GM20431 (cell line): Measurements from ENCODE around the gene KCNJ9.
"Not testable (repeated sequence)": the region's sequence is repeated elsewhere in the genome, so short reads cannot be mapped to it uniquely, and the experiment has no call there.

Experiments used
- in situ Hi-C: fragments of 300-500 bp; cut with MseI, MboI; formaldehyde crosslinking; loops from one replicate; pipeline ENCODE4 v1.15.0; 2020; ENCODE audit warnings: low sequenced_read_pairs; ENCODE audit not compliant: unreplicated experiment

Gene KCNJ9

GRCh38 chr1:160120797-160121196 lies 39.5 kb downstream of the KCNJ9 start:
- in situ Hi-C loops, result no loop called here

- in situ Hi-C loops, result no loop called here
Measured at GRCh38 chr1:160121388-160121787, 40.0 kb downstream of the KCNJ9 start.

DNA sequence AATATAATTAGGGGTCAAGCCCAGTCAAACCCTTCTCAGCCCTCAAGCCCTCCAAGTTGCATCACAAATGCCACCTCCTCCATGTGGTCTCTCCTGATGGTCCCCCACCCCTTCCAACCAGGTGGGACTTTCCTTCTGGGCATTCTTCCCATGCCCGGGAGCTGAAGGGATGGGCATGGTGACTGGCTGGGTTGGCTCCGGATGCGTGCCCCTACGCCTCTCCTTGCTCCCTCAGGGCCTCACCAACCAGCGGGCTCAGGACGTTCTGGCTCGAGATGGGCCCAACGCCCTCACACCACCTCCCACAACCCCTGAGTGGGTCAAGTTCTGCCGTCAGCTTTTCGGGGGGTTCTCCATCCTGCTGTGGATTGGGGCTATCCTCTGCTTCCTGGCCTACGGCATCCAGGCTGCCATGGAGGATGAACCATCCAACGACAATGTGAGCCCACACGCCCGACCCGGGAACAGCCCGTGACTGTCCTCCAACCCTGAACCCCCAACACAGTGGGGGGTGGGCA lies 41.7 kb downstream of the KCNJ9 start:
- in situ Hi-C loops, result no loop called here

- in situ Hi-C loops, result no loop called here
Measured at GRCh38 chr1:160123726-160124125, 42.4 kb downstream of the KCNJ9 start.

DNA sequence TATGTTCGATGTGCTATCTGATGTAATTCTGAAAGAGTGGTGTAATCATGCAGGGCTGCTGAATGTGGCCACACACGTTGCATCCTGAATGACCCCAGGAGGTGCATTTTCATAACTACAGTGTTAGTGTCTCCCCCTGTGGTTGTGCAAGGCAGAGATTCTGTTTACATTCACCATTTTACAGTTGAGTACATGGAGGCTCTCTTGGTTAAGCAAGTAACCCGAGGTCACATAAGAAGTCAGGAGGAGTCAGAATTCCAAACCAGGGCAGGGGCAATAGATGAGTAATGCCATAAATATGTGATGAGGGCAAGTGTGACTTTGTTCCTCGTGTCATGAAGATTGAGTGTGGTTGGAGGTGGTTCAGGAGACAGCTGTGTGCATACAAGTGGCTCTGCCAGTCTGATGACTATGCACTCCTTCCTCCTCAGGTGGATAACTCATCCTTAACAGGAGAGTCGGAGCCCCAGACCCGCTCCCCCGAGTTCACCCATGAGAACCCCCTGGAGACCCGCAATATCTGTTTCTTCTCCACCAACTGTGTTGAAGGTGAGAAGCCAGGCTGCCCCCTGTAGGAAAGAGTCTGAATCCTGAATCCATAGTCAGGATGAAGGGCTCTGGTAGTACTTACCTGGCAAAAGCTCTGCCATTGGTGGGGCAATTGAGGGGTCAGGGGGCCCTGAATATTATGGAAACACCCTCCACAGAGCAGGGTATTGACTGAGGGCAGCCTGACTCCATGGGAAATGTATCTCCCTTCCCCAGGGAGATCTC lies 43.6 kb downstream of the KCNJ9 start:
- in situ Hi-C loops, result no loop called here

- in situ Hi-C loops, result no loop called here
Measured at GRCh38 chr1:160125746-160126145, 44.4 kb downstream of the KCNJ9 start.

- in situ Hi-C loops, result not testable (repeated sequence)
Measured at GRCh38 chr1:160126342-160126741, 45.0 kb downstream of the KCNJ9 start.

GRCh38 chr1:160127381-160127780 lies 46.0 kb downstream of the KCNJ9 start:
- in situ Hi-C loops, result no loop called here

GRCh38 chr1:160127865-160128523 lies 46.7 kb downstream of the KCNJ9 start:
- in situ Hi-C loops, result no loop called here

DNA sequence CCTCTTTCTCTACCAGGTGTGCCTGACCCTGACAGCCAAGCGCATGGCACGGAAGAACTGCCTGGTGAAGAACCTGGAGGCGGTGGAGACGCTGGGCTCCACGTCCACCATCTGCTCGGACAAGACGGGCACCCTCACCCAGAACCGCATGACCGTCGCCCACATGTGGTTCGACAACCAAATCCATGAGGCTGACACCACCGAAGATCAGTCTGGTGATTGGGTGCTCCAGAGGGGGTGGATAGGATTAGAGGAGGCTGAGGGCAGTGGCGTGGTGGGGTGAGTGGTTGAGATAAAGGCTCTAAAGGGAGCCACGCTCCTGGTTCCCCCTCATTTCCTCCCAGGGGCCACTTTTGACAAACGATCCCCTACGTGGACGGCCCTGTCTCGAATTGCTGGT lies 47.3 kb downstream of the KCNJ9 start:
- in situ Hi-C loops, result no loop called here

- in situ Hi-C loops, result no loop called here
Measured at GRCh38 chr1:160129046-160129445, 47.7 kb downstream of the KCNJ9 start.

- in situ Hi-C loops, result no loop called here
Measured at GRCh38 chr1:160129558-160129957, 48.2 kb downstream of the KCNJ9 start.

GRCh38 chr1:160129966-160130365 lies 48.6 kb downstream of the KCNJ9 start:
- in situ Hi-C loops, result no loop called here

- in situ Hi-C loops, result no loop called here
Measured at GRCh38 chr1:160130486-160130885, 49.1 kb downstream of the KCNJ9 start.

- in situ Hi-C loops, result no loop called here
Measured at GRCh38 chr1:160130939-160131338, 49.6 kb downstream of the KCNJ9 start.

DNA sequence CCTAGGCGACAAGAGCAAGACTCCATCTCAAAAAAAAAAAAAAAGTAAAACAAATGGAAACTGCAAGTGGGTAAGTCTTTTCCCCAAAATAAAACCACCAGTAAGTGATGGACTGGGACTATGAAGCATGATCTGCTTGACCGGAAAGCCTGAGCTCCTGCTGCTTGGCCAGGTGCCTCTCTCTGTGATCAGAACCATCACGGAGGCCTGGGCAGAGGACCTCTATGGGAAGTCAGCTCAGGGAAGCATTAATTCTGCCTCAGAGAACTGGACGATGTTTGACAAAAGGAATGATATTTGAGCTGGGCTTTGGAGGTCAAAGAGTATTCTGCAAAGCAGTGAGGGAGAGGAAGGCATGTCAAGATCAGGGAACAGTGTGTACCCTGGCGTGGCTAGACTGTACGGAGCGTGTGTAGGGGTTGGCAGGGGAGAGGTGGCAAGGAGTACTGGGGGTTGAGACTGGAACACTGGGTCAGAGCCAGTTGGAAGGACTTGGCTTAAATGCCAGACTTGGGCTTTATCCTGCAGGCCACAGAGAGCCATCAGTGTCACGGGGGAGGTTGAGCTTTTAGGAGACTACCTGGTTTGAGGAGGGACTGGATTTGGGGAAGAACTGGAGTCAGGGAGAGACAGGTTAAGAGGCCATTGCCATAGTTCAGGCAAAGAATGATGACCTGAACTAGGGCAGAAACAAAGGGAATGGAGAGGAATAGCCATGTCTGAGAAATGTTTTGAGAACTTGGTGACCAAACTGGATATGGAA lies 50.6 kb downstream of the KCNJ9 start:
- in situ Hi-C loops, result no loop called here

DNA sequence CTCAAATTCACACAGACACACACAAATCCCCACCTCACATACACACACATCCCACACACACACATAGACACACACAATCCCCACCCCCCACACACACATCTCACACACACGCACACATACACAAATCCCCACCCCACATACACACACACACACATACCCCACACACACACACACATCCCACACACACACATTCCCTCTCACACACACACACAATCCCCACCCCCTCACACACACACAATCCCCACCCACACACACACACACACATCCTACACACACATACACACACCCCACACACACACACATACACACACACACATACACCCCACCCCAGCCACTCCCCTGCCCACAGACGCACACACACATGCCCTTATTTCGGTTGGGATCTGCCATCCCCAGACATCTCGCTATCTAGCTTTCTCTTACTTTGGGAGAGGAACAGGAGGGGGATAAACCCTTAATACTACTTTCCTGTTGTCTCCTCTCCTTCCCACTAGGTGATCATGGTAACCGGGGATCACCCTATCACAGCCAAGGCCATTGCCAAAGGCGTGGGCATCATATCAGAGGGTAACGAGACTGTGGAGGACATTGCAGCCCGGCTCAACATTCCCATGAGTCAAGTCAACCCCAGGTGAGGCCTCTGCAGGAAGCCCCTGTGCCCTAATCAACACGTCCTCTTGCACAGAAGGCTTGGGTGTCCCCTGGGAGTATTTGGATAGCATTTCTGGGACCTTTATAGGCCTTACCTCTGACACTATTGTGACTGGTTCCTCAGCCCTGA lies 52.8 kb downstream of the KCNJ9 start:
- in situ Hi-C loops, result no loop called here

DNA sequence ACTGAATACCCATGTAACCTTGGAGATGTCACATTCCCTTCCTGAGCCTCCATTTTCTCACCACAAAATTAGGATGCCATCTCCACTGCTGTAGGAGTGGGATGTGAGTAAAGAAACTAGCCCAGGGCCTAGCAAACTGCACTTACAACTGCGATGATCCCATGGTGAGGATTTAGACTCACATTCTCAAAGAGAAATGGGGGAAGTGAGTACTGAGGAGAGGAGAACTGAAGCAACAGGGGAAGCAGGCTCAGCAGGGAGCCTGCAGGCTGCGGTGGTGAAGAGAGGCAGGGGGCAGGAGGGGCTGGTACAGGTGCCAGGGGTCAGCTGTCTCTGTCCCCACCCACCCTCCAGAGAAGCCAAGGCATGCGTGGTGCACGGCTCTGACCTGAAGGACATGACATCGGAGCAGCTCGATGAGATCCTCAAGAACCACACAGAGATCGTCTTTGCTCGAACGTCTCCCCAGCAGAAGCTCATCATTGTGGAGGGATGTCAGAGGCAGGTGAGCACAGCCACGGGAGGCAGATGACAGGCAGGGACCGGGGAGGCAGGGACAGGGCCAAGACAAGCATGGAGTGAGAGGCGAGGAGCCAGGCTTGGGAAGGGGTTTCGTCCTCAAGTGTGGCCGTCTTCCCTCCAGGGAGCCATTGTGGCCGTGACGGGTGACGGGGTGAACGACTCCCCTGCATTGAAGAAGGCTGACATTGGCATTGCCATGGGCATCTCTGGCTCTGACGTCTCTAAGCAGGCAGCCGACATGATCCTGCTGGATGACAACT lies 53.6 kb downstream of the KCNJ9 start:
- in situ Hi-C loops, result no loop called here
